ENCODE data around the gene NTSR2.

DNA sequence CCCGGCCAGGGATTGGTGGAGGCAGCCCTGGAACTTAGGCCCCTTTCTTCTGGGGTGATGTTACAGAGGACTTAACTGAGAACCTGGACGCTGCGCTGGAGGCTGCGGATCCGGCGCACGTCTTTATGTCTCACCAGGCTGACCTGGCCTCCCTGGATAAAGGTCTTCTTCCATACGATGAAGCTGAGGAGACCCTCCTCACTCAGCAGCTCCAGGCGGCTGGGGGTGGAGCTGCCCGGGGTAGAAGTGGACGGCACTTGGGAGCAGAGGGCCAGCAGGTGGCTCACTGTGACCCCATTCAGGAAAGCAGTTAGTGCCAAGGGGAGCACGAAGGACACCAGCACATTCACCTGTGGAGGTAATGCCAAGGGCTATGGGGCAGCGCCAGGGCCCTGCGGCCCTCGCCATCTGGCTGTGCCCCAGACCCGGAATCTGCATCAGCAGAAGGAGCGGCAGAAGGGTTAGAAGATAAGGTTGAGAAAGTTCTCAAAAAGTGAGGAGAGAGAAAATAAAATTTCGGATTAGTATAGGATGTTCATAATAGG lies 8.0 kb downstream of the NTSR2 start:
- TF ChIP-seq, protein P1, sequence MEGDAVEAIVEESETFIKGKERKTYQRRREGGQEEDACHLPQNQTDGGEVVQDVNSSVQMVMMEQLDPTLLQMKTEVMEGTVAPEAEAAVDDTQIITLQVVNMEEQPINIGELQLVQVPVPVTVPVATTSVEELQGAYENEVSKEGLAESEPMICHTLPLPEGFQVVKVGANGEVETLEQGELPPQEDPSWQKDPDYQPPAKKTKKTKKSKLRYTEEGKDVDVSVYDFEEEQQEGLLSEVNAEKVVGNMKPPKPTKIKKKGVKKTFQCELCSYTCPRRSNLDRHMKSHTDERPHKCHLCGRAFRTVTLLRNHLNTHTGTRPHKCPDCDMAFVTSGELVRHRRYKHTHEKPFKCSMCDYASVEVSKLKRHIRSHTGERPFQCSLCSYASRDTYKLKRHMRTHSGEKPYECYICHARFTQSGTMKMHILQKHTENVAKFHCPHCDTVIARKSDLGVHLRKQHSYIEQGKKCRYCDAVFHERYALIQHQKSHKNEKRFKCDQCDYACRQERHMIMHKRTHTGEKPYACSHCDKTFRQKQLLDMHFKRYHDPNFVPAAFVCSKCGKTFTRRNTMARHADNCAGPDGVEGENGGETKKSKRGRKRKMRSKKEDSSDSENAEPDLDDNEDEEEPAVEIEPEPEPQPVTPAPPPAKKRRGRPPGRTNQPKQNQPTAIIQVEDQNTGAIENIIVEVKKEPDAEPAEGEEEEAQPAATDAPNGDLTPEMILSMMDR (IDR thresholded peaks at IDR 0.05): no peak
- no peak for TF ChIP-seq POLR2AphosphoS5 (IDR thresholded peaks at IDR 0.05)
